Measurements from ENCODE around the gene KIF12.

DNA sequence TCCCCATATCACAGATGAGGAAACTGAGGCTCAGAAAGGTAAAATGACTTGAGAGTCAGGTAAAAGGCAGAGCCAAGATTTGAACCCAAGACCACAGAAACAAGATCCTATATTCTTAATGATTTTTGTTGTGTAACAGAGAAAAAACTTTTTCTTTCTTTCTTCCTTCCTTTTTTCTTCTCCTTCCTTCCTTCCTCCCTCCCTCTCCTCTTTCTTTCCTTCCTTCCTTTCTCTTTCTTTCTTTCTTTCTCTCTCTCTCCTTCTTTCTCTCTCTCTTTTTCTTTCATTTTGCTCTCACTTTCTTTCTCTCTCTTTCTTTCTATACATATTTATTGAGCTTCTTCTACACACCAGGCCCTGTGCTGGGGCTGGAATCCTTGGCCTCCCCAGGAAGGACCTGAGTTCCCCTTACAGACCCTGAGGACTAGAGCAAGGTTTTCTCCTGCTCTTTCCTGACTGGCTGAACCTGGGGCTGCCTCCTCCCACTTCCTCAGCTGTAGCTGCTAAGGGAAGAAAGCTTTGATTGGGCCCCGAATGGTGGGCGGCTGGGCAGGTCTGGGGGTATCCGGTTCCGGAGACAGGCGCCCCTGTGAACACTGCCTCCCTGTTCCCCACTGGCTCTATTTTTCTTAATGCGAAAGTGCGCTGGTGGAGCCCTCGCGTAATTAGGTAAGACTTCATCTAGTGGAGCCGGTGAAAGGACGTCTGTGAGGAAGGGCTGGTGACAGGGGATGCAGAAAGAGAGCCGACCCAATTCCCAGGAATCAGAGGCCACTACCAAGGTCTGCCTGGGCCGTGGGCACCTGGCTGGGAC, 27.4 kb upstream of the KIF12 start:
- TF ChIP-seq MAFK (IDR thresholded peaks at IDR 0.05; ENCODE audit: low read depth, low read length) (no peak), SIN3A (conservative IDR thresholded peaks at IDR 0.05 in 1 of 2, IDR thresholded peaks at IDR 0.05 in 1 of 2; ENCODE audit: low read depth in 1 of 2, low read length in 2 of 2) (no peak), RFX5 (IDR thresholded peaks at IDR 0.05; ENCODE audit: borderline replicate concordance, low read depth, low read length) (no peak)
- TF ChIP-seq, protein P1, sequence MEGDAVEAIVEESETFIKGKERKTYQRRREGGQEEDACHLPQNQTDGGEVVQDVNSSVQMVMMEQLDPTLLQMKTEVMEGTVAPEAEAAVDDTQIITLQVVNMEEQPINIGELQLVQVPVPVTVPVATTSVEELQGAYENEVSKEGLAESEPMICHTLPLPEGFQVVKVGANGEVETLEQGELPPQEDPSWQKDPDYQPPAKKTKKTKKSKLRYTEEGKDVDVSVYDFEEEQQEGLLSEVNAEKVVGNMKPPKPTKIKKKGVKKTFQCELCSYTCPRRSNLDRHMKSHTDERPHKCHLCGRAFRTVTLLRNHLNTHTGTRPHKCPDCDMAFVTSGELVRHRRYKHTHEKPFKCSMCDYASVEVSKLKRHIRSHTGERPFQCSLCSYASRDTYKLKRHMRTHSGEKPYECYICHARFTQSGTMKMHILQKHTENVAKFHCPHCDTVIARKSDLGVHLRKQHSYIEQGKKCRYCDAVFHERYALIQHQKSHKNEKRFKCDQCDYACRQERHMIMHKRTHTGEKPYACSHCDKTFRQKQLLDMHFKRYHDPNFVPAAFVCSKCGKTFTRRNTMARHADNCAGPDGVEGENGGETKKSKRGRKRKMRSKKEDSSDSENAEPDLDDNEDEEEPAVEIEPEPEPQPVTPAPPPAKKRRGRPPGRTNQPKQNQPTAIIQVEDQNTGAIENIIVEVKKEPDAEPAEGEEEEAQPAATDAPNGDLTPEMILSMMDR (IDR thresholded peaks at IDR 0.05; ENCODE audit: control extremely low read depth in 1 of 3, insufficient read depth in 1 of 3, low read depth in 1 of 3, low read length in 3 of 3), result no peak

All from H1 (cell line).